GM10847 (cell line): ENCODE results near the gene BCL2.

Source experiments
- POLR2A ChIP-seq: IDR thresholded peaks from 2 replicates; pipeline ENCODE4 v1.6.1; 2011; ENCODE audit not compliant: insufficient read length; ENCODE audit errors: extremely low read depth

Gene BCL2

GRCh38 chr18:63199743-63200241 is 119.8 kb downstream of the BCL2 start:
- no peak for TF ChIP-seq POLR2A

- TF ChIP-seq POLR2A, result no peak
Observed at GRCh38 chr18:63198868-63199742, 120.5 kb downstream of the BCL2 start.

- no peak for TF ChIP-seq POLR2A
Observed at GRCh38 chr18:63198098-63198760, 121.3 kb downstream of the BCL2 start.

GRCh38 chr18:63197246-63197869 is 122.2 kb downstream of the BCL2 start:
- no peak for TF ChIP-seq POLR2A

GRCh38 chr18:63195326-63196159 is 124.0 kb downstream of the BCL2 start:
- TF ChIP-seq POLR2A, result no peak

- no peak for TF ChIP-seq POLR2A
Observed at GRCh38 chr18:63192885-63193349, 126.7 kb downstream of the BCL2 start.

- TF ChIP-seq POLR2A, result no peak
Observed at GRCh38 chr18:63192126-63192884, 127.3 kb downstream of the BCL2 start.

GRCh38 chr18:63191413-63191812 is 128.2 kb downstream of the BCL2 start:
- no peak for TF ChIP-seq POLR2A

GRCh38 chr18:63189817-63190216 is 129.8 kb downstream of the BCL2 start:
- no peak for TF ChIP-seq POLR2A

GRCh38 chr18:63189041-63189440 is 130.5 kb downstream of the BCL2 start:
- TF ChIP-seq POLR2A, result no peak

- TF ChIP-seq POLR2A, result no peak
Observed at GRCh38 chr18:63187791-63188460, 131.6 kb downstream of the BCL2 start.

- no peak for TF ChIP-seq POLR2A
Observed at GRCh38 chr18:63187223-63187574, 132.4 kb downstream of the BCL2 start.

- no peak for TF ChIP-seq POLR2A
Observed at GRCh38 chr18:63186520-63187222, 132.9 kb downstream of the BCL2 start.

GRCh38 chr18:63185984-63186383 is 133.6 kb downstream of the BCL2 start:
- no peak for TF ChIP-seq POLR2A
